Spleen (tissue), 7 donors: ENCODE measurements around the gene KCNJ5.

Experiments used
- POLR2A ChIP-seq, 3 donors: fragments of 450-650 bp; IDR thresholded peaks; one replicate each; pipeline ENCODE4 v1.5.1; 2017; ENCODE audit warnings: antibody characterized with exemption in 3 of 3, mild to moderate bottlenecking in 1 of 3
- POLR2AphosphoS5 ChIP-seq, 3 donors: sonication (generic); formaldehyde crosslinking; IDR thresholded peaks; one replicate each; pipeline ENCODE4 v1.5.1; 2017; ENCODE audit warnings: antibody characterized with exemption in 3 of 3
- TF ChIP-seq, protein P1 (sequence below), 11 experiments: fragments of 200-600 bp in 7 of 11; fragments of 450-650 bp in 4 of 11; sonication (generic) in 4 of 11; IDR thresholded peaks in 8 of 11; conservative IDR thresholded peaks in 3 of 11; 1 replicate in 7 of 11; 2 replicates in 4 of 11; pipeline versions ENCODE4 v1.4.0 to v1.8.0; 2016 to 2021; ENCODE audit warnings: antibody characterized with exemption in 11 of 11, inconsistent platforms in 4 of 11, mild to moderate bottlenecking in 1 of 11
- donor health status: DM: no; HTN: no; CAD: no; lungs with moderate emphysema.
- donor health status: DM: no; HTN: no; CAD: no.
- donor health status: DM: no; HTN: no; CAD: no.

DNA sequence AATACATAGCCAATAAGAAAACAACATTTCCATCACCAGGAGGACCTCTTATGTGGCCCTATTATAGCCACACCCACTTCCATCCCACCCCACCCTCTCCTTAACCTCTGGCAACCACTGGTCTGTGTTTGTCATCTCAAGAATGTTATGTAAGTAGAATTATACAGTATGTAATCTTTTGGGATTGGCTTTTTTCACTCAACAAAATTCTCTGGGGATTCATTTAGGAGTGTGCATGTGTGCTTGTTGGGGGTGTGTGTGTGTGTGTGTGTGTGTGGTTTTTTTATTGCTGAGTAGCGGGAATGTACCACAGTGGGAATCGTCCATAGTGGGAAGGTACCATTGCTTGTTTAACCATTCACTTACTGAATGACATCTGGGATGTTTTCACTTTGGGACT lies 5.2 kb downstream of the KCNJ5 start:
- TF ChIP-seq, protein P1, sequence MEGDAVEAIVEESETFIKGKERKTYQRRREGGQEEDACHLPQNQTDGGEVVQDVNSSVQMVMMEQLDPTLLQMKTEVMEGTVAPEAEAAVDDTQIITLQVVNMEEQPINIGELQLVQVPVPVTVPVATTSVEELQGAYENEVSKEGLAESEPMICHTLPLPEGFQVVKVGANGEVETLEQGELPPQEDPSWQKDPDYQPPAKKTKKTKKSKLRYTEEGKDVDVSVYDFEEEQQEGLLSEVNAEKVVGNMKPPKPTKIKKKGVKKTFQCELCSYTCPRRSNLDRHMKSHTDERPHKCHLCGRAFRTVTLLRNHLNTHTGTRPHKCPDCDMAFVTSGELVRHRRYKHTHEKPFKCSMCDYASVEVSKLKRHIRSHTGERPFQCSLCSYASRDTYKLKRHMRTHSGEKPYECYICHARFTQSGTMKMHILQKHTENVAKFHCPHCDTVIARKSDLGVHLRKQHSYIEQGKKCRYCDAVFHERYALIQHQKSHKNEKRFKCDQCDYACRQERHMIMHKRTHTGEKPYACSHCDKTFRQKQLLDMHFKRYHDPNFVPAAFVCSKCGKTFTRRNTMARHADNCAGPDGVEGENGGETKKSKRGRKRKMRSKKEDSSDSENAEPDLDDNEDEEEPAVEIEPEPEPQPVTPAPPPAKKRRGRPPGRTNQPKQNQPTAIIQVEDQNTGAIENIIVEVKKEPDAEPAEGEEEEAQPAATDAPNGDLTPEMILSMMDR (IDR thresholded peaks at IDR 0.05 in 8 of 11, conservative IDR thresholded peaks at IDR 0.05 in 3 of 11): no peak
- no peak for TF ChIP-seq POLR2A (IDR thresholded peaks at IDR 0.05)
- TF ChIP-seq POLR2AphosphoS5 (IDR thresholded peaks at IDR 0.05): no peak
